HepG2 (cell line): ENCODE data around the gene IFT52. TPM values are rescaled to one million over a fixed set of nuclear protein-coding genes. Genes with fewer than 3 reads are reported as not detected.

Experiments
- CEBPG ChIP-seq: IDR thresholded peaks from 2 replicates; pipeline ENCODE4 v1.6.1; 2016
- CREM ChIP-seq, 2 experiments: sonication (generic) in 1 of 2; formaldehyde crosslinking in 1 of 2; IDR thresholded peaks; 2 replicates each; pipeline versions ENCODE4 v1.4.0 to v1.6.1; 2016 to 2020; ENCODE audit warnings: antibody characterized with exemption in 1 of 2, mild to moderate bottlenecking in 1 of 2, missing genetic modification reagents in 1 of 2
- DR1 ChIP-seq: sonication (generic); formaldehyde crosslinking; IDR thresholded peaks from 2 replicates; pipeline ENCODE4 v1.8.0; 2021; ENCODE audit warnings: mild to moderate bottlenecking, missing genetic modification reagents, inconsistent platforms
- FOXA1 ChIP-seq, 2 experiments: fragments of 450-650 bp in 1 of 2; sonication (generic) in 1 of 2; formaldehyde crosslinking in 1 of 2; IDR thresholded peaks; 2 replicates each; pipeline versions ENCODE4 v1.4.0 to v1.6.1; 2016 to 2020; ENCODE audit warnings: missing genetic modification reagents in 1 of 2
- HDAC1 ChIP-seq: sonication (generic); formaldehyde crosslinking; IDR thresholded peaks from 2 replicates; pipeline ENCODE4 v1.5.1; 2020; ENCODE audit warnings: mild to moderate bottlenecking, missing genetic modification reagents
- HNF1B ChIP-seq: sonication (generic); formaldehyde crosslinking; IDR thresholded peaks from 2 replicates; pipeline ENCODE4 v1.5.1; 2020; ENCODE audit warnings: mild to moderate bottlenecking, moderate library complexity, missing genetic modification reagents
- MAF1 ChIP-seq: sonication (generic); formaldehyde crosslinking; IDR thresholded peaks from 2 replicates; pipeline ENCODE4 v1.5.0; 2020; ENCODE audit warnings: missing genetic modification reagents, borderline replicate concordance
- MAX ChIP-seq: IDR thresholded peaks from 2 replicates; pipeline ENCODE4 v1.6.1; 2012; ENCODE audit warnings: inconsistent platforms
- MED8 ChIP-seq: sonication (generic); formaldehyde crosslinking; IDR thresholded peaks from 2 replicates; pipeline ENCODE4 v1.8.1; 2023; ENCODE audit warnings: mild to moderate bottlenecking, missing genetic modification reagents; ENCODE audit not compliant: insufficient replicate concordance
- MTA3 ChIP-seq: sonication (generic); formaldehyde crosslinking; IDR thresholded peaks from 2 replicates; pipeline ENCODE4 v1.4.0; 2020; ENCODE audit warnings: missing genetic modification reagents
- NR3C1 ChIP-seq: sonication (generic); formaldehyde crosslinking; IDR thresholded peaks from 2 replicates; pipeline ENCODE4 v1.4.0; 2020; ENCODE audit warnings: missing genetic modification reagents
- ONECUT2 ChIP-seq: sonication (generic); formaldehyde crosslinking; IDR thresholded peaks from 2 replicates; pipeline ENCODE4 v1.4.0; 2020; ENCODE audit warnings: missing genetic modification reagents
- SATB2 ChIP-seq: sonication (generic); formaldehyde crosslinking; IDR thresholded peaks from 2 replicates; pipeline ENCODE4 v1.5.0; 2020; ENCODE audit warnings: missing genetic modification reagents
- SMAD1 ChIP-seq: sonication (generic); formaldehyde crosslinking; IDR thresholded peaks from 2 replicates; pipeline ENCODE4 v1.4.0; 2020; ENCODE audit warnings: missing genetic modification reagents, low read depth, mild to moderate bottlenecking, borderline replicate concordance
- SNAPC4 ChIP-seq: sonication (generic); formaldehyde crosslinking; IDR thresholded peaks from 2 replicates; pipeline ENCODE4 v1.4.0; 2020; ENCODE audit warnings: mild to moderate bottlenecking, missing genetic modification reagents
- TBX3 ChIP-seq: fragments of 450-650 bp; IDR thresholded peaks from 2 replicates; pipeline ENCODE4 v1.6.1; 2017; ENCODE audit warnings: antibody characterized with exemption, mild to moderate bottlenecking, inconsistent platforms, borderline replicate concordance
- ZEB1 ChIP-seq: IDR thresholded peaks from 2 replicates; pipeline ENCODE4 v1.6.1; 2012; ENCODE audit warnings: mild to moderate bottlenecking, low read depth, inconsistent platforms; ENCODE audit not compliant: insufficient replicate concordance
- ZNF251 ChIP-seq: sonication (generic); formaldehyde crosslinking; IDR thresholded peaks from 2 replicates; pipeline ENCODE4 v1.9.0; 2021; ENCODE audit warnings: mild to moderate bottlenecking, missing genetic modification reagents
- ZNF44 ChIP-seq: sonication (generic); formaldehyde crosslinking; IDR thresholded peaks from 2 replicates; pipeline ENCODE4 v1.5.1; 2020; ENCODE audit warnings: mild to moderate bottlenecking, missing genetic modification reagents
- ZNF598 ChIP-seq: sonication (generic); formaldehyde crosslinking; IDR thresholded peaks from 2 replicates; pipeline ENCODE4 v1.5.1; 2020; ENCODE audit warnings: mild to moderate bottlenecking, missing genetic modification reagents, borderline replicate concordance
- ZNF670 ChIP-seq: sonication (generic); formaldehyde crosslinking; IDR thresholded peaks from 2 replicates; pipeline ENCODE4 v1.8.0; 2022; ENCODE audit warnings: mild to moderate bottlenecking, missing genetic modification reagents, borderline replicate concordance
- ZNF761 ChIP-seq: sonication (generic); formaldehyde crosslinking; conservative IDR thresholded peaks from 2 replicates; pipeline ENCODE4 v1.4.0; 2020; ENCODE audit warnings: mild to moderate bottlenecking, missing genetic modification reagents
- ZNF777 ChIP-seq: sonication (generic); formaldehyde crosslinking; IDR thresholded peaks from 2 replicates; pipeline ENCODE4 v1.4.0; 2020; ENCODE audit warnings: missing genetic modification reagents
- polyA plus RNA-seq, 8 experiments: library from polyadenylated mRNA; depleted of rRNA in 3 of 8; stranded (reverse) in 7 of 8; unstranded in 1 of 8; fragments of >200 nt; fragmentation: Illumina TruSeq in 4 of 8; extraction: Trizol in 4 of 8; gene quantifications; 2 replicates each; pipeline versions ENCODE4 v1.2.1 to v1.2.3, GENCODE V29; 2011 to 2016; ENCODE audit warnings: low read depth in 4 of 8, missing spikeins in 1 of 8, mixed read lengths in 1 of 8; ENCODE audit not compliant: insufficient read depth in 1 of 8
- total RNA-seq, 5 experiments: library from RNA; depleted of rRNA; stranded (reverse); fragments of >200 nt; fragmentation: Illumina TruSeq; extraction: Trizol; gene quantifications; 2 replicates each; pipeline ENCODE4 v1.2.3, GENCODE V29; 2016; ENCODE audit warnings: low read depth in 1 of 5

IFT52 gene
- total and polyA plus RNA-seq, 2 of the 13 experiments (the other 11 are each of a cell fraction or from before 2014, with no cell fraction given) = 48.0 to 64.0 TPM

DNA sequence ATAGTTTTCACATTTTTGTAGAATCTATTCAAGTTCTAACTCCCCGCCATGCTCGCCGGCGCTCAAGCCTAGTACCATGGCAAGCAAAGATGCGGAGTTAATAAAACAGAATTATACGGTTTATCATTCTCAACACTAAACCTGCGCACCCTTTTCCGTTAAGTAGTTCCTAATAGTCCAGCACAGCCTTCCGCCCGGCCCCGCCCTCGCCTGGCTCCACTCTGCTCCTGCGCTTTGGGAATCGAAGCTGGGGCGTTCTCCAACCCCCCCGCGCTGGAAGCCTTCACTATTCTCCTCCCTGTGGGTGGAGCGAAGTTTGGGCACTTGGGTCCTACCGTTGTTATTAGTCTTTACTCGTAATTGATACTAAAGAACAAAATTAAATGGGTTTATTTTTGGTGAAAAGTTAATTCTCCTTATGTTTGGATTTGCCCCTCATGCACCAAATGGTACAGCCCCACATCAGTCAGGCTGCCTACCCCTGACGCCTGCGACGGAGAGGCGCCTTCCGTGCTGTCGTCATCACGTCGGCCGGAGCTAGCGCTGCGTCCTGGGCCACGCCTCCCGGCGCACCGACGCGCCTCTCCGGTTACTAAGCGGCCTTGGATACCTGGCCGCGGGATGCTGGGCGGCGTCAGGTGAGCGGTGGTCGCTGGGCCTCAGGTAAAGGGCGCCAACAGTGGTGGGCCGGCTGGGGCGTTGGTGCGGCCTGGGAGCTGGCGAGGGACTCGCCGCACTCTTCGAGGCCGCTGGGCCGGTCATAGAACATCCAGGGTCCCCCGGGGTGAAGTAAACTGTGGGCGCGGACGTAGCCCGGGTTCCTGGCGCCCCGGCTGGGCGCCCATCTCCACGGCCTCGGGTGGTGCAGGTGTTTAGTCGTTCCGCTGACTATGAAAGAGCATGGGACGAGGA is at the start of gene IFT52 (continued):
- peak; percentile 90 for TF ChIP-seq DR1 (CRISPR knock-in tag)
- peak; percentile 99 for TF ChIP-seq ZEB1
- TF ChIP-seq CREM (IDR thresholded peaks at IDR 0.05) = peak; percentile 93
- no peak; the same call in 1 of the 2 replicates for TF ChIP-seq CREM (CRISPR knock-in tag; IDR thresholded peaks at IDR 0.05)
- no peak for TF ChIP-seq ZNF251 (CRISPR knock-in tag)
- TF ChIP-seq ZNF761 (CRISPR knock-in tag) = peak; percentile 78; the same call in 1 of the 2 replicates
- TF ChIP-seq ZNF598 = peak; percentile 99
- peak; percentile 42; the same call in 1 of the 2 replicates for TF ChIP-seq CEBPG (CRISPR knock-in tag)
- TF ChIP-seq MAX = peak; percentile 60
- peak; percentile 83 for TF ChIP-seq MED8 (CRISPR knock-in tag)
- peak; percentile 86; the same call in 1 of the 2 replicates for TF ChIP-seq ZNF44
- TF ChIP-seq SATB2 (CRISPR knock-in tag) = peak; percentile 80; the same call in 1 of the 2 replicates
- TF ChIP-seq ONECUT2 (CRISPR knock-in tag) = peak; percentile 58; the same call in 1 of the 2 replicates
- no peak for TF ChIP-seq MAF1 (CRISPR knock-in tag)
- TF ChIP-seq NR3C1 = no peak
- peak; percentile 93 for TF ChIP-seq HNF1B (CRISPR knock-in tag)
- TF ChIP-seq FOXA1 (IDR thresholded peaks at IDR 0.05) = no peak
- TF ChIP-seq FOXA1 (CRISPR knock-in tag; IDR thresholded peaks at IDR 0.05) = peak; percentile 50; the same call in 1 of the 2 replicates
- TF ChIP-seq TBX3 = peak; percentile 20; the same call in 1 of the 2 replicates
- peak; percentile 81 for TF ChIP-seq SNAPC4 (CRISPR knock-in tag)
- TF ChIP-seq HDAC1 (CRISPR knock-in tag) = peak; percentile 98
- peak; percentile 58; the same call in 1 of the 2 replicates for TF ChIP-seq ZNF777 (CRISPR knock-in tag)
- TF ChIP-seq MTA3 (CRISPR knock-in tag) = no peak
- TF ChIP-seq ZNF670 (CRISPR knock-in tag) = peak; percentile 98
- 0 out of 2 replicates have a peak, but pooled peaks have one; percentile 24 for TF ChIP-seq SMAD1 (CRISPR knock-in tag)
